Esophagus muscularis mucosa (tissue), 4 donors: ENCODE measurements around the gene TRABD2A.

Source experiments
- EP300 ChIP-seq: sonication (generic); formaldehyde crosslinking; IDR thresholded peaks from one replicate; pipeline ENCODE4 v1.6.1; 2017; ENCODE audit warnings: antibody characterized with exemption
- POLR2A ChIP-seq: fragments of 450-650 bp; IDR thresholded peaks from one replicate; pipeline ENCODE4 v1.6.1; 2017; ENCODE audit warnings: antibody characterized with exemption, moderate library complexity, mild to moderate bottlenecking, low read depth
- POLR2AphosphoS5 ChIP-seq, 2 donors: sonication (generic); formaldehyde crosslinking; IDR thresholded peaks; one replicate each; pipeline ENCODE4 v1.6.1; 2017; ENCODE audit warnings: antibody characterized with exemption in 2 of 2
- TF ChIP-seq, protein P1 (sequence below), 3 experiments: fragments of 200-600 bp in 2 of 3; fragments of 450-650 bp in 1 of 3; sonication (generic) in 2 of 3; IDR thresholded peaks; one replicate each; pipeline ENCODE4 v1.5.1; 2017 to 2019; ENCODE audit warnings: antibody characterized with exemption in 3 of 3, mild to moderate bottlenecking in 2 of 3, moderate library complexity in 1 of 3

DNA sequence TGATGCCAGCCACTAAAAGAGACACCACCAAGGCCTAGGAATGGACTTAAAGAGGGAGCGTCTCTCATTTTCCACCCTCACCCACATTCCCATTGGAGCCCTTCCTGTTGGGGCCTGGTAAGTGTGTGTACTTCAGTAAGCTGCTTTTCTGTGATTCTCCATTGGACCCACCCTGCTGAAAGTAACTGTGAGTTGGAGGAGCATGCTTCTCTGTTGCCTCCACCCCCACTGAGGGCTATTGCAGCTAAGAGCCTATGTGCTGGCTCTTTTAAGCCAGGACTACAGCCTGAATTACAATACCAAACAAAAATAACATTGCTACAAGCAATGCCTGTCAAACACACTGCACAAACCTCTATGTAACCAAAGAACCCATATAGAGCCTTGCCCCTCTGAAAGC, 81.1 kb downstream of the TRABD2A start:
- TF ChIP-seq, protein P1, sequence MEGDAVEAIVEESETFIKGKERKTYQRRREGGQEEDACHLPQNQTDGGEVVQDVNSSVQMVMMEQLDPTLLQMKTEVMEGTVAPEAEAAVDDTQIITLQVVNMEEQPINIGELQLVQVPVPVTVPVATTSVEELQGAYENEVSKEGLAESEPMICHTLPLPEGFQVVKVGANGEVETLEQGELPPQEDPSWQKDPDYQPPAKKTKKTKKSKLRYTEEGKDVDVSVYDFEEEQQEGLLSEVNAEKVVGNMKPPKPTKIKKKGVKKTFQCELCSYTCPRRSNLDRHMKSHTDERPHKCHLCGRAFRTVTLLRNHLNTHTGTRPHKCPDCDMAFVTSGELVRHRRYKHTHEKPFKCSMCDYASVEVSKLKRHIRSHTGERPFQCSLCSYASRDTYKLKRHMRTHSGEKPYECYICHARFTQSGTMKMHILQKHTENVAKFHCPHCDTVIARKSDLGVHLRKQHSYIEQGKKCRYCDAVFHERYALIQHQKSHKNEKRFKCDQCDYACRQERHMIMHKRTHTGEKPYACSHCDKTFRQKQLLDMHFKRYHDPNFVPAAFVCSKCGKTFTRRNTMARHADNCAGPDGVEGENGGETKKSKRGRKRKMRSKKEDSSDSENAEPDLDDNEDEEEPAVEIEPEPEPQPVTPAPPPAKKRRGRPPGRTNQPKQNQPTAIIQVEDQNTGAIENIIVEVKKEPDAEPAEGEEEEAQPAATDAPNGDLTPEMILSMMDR (IDR thresholded peaks at IDR 0.05), result no peak
- no peak for TF ChIP-seq EP300
- no peak for TF ChIP-seq POLR2A
- no peak for TF ChIP-seq POLR2AphosphoS5 (IDR thresholded peaks at IDR 0.05)
